Activated gamma-delta T cell (primary cell): ENCODE measurements around the gene CEBPB.
A peak's percentile ranks its signal among the peaks of the same experiment; 100 is the strongest.
"Not testable (repeated sequence)": the region's sequence is repeated elsewhere in the genome, so short reads cannot be mapped to it uniquely, and the experiment has no call there.

Source experiments
- DNase-seq: peaks from one replicate; lab custom pipeline; 2025; lab: John Stamatoyannopoulos, UW
- total RNA-seq, 2 donors: gene quantifications; one replicate each; lab custom pipeline; 2026; lab: John Stamatoyannopoulos, UW

Gene CEBPB
- total RNA-seq: 22.4 to 28.5 reads per million in 2 donors

GRCh38 chr20:50190251-50191064, at the start of gene CEBPB:
CEBPB (plus strand) TSS chr20:50190830; CDS start chr20:50191034, 204 bp downstream.
- DNase-seq: peak; percentile 65

DNA sequence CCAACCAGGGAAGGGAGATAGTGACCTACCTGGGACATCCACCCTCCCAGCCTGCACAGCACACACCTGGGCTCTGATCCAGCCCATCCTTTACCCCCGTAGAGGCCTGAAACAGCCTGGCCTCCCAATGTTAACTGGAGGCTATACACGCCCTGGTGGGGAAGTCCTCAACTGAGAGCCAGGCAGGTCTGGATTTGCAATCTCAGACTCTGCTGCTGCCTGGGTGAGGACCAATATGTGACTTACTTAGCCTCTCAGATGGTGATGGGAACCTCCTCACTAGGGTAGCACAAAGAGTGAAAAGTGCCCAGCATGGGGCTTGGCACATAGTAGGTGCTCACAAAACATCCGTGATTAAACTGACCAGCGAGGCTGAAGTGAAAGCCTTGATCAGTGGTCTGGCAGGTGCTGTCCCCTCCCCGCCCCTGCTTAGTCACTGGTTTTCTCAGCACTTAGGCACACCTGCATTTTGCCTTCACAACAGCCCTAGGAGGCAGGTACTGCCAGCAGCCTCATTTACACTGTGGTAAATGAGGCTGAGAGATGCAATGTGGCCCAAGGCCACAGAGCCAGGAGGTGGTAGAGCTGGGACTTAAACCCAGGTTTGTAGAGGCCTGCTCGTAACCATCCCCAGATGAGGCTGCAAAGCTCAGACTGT, 49.5 kb upstream of the CEBPB start:
- no peak for DNase-seq

- DNase-seq: no peak
Observed at GRCh38 chr20:50141811-50142561, 48.6 kb upstream of the CEBPB start.

GRCh38 chr20:50142812-50143211, 47.8 kb upstream of the CEBPB start:
- DNase-seq: no peak

DNA sequence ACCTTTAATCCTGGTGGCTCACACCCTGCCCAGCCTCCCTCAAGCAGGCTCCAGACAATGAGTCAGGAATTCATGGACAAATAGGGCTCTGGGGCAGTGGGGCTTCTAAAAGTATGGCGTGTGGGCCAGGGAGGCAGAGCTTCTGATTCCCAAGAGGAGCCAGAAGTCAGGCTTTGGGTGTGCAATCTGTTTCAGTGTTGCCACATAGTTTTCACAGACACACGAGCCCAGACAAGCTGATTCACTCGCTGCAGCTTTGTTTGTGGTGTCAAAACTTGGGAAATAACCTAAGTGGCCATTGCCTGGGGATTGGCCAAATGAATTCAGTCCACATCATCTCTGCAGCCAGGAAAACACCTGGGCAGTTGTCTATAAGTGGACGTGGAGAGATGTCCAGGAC, 46.3 kb upstream of the CEBPB start:
- DNase-seq: no peak

- DNase-seq: no peak
Observed at GRCh38 chr20:50145566-50145965, 45.1 kb upstream of the CEBPB start.

GRCh38 chr20:50146214-50146613, 44.4 kb upstream of the CEBPB start:
- DNase-seq: no peak

- no peak for DNase-seq
Observed at GRCh38 chr20:50146732-50147662, 43.6 kb upstream of the CEBPB start.

- DNase-seq: no peak
Observed at GRCh38 chr20:50149481-50150254, 41.0 kb upstream of the CEBPB start.

GRCh38 chr20:50151034-50151743, 39.4 kb upstream of the CEBPB start:
- DNase-seq: no peak

- DNase-seq: no peak
Observed at GRCh38 chr20:50152394-50153152, 38.1 kb upstream of the CEBPB start.

DNA sequence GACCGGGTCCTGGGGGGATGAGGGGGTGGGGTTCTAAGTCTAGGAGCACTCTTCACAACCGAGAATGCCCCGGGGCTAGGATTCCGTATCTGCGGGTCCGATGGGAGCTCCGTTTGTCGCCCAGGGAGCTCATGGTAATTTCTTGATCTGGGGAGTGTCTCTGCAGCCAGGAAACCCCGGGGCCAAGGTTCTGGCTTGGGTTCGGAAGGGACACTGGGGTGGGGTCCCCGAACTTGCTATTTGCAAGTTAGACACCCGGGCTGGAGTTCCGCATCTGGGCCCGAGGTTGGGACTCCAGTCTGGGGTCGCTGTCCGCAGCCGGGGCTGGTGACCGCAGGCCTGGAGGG, 37.5 kb upstream of the CEBPB start:
- no peak for DNase-seq

GRCh38 chr20:50153500-50154377, 36.9 kb upstream of the CEBPB start, which contains the start of gene PEDS1:
PEDS1 (minus strand) TSS chr20:50153723; CDS start chr20:50153637, 86 bp downstream.
- DNase-seq: peak; percentile 79

DNA sequence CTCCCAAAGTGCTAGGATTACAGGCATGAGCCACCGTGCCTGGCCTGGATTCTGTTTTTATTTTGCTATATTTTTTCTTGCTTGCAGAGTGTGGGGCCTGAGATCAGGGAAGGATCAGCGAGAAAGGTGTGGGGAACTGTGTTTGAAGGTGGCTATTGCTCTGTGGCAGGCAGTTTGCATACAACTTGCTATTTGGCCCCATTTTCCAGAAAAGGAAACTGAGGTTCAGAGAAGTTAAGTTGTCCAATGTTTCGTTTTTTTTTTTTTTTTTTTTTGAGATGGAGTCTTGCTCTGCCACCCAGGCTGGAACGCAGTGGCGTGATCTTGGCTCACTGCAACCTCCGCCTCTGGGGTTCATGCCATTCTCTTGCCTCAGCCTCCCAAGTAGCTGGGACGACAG, 29.1 kb upstream of the CEBPB start:
- not testable (repeated sequence) for DNase-seq

- DNase-seq: no peak
Observed at GRCh38 chr20:50163570-50164317, 26.9 kb upstream of the CEBPB start.

- DNase-seq: no peak
Observed at GRCh38 chr20:50165684-50166554, 24.7 kb upstream of the CEBPB start.
